ENCODE results near the gene POLR3H.

Gene POLR3H

GRCh38 chr22:41485033-41485432, 59.2 kb downstream of the POLR3H start:
- no peak for DNase-seq (ENCODE audit: low read depth in 2 of 2)

GRCh38 chr22:41482319-41482935, 61.8 kb downstream of the POLR3H start:
- no peak for DNase-seq (ENCODE audit: low read depth in 2 of 2)

- DNase-seq (ENCODE audit: low read depth in 2 of 2) = no peak
Observed at GRCh38 chr22:41481925-41482318, 62.3 kb downstream of the POLR3H start.

GRCh38 chr22:41481131-41481830, 63.0 kb downstream of the POLR3H start:
- no peak for DNase-seq (ENCODE audit: low read depth in 2 of 2)

- no peak for DNase-seq (ENCODE audit: low read depth in 2 of 2)
Observed at GRCh38 chr22:41480397-41480735, 63.9 kb downstream of the POLR3H start.

- DNase-seq (ENCODE audit: low read depth in 2 of 2) = no peak
Observed at GRCh38 chr22:41479671-41480396, 64.4 kb downstream of the POLR3H start.

- no peak for DNase-seq (ENCODE audit: low read depth in 2 of 2)
Observed at GRCh38 chr22:41478891-41479521, 65.3 kb downstream of the POLR3H start.

- no peak for DNase-seq (ENCODE audit: low read depth in 2 of 2)
Observed at GRCh38 chr22:41478473-41478872, 65.8 kb downstream of the POLR3H start.

Measured in stimulated activated CD8-positive, alpha-beta memory T cell treated with anti-CD3 and anti-CD28 coated beads, Interleukin-7, amount 100 ng/mL, for 4 hours (primary cell).